GM12873 (cell line): ENCODE measurements around the gene ZFP28.

ENCODE experiments used
- CTCF ChIP-seq: IDR thresholded peaks from 2 replicates; pipeline ENCODE4 v1.5.1; 2012; ENCODE audit warnings: low read depth, mild to moderate bottlenecking, moderate library complexity, low read length, control low read depth; ENCODE audit not compliant: insufficient read depth; ENCODE audit errors: missing control alignments

Gene ZFP28

GRCh38 chr19:56597696-56598095 is 58.9 kb downstream of the ZFP28 start:
- no peak for TF ChIP-seq CTCF

- TF ChIP-seq CTCF = no peak
Observed at GRCh38 chr19:56601375-56601774, 62.6 kb downstream of the ZFP28 start.

- no peak for TF ChIP-seq CTCF
Observed at GRCh38 chr19:56603829-56604228, 65.1 kb downstream of the ZFP28 start.
